MM.1S (cell line): ENCODE data around the gene JMJD6.

Experiments used
- DNase-seq: peaks from one replicate; pipeline ENCODE4 v3.0.0-alpha.2; 2015
- H2AFZ ChIP-seq: fragments of 300-600 bp; sonication (generic); 2 replicates; pipeline ENCODE4 v1.6.0; 2016; ENCODE audit warnings: antibody characterized with exemption, low read length
- H3F3A ChIP-seq: fragments of 300-600 bp; sonication (generic); 2 replicates; pipeline ENCODE4 v1.6.1; 2016; ENCODE audit warnings: mild to moderate bottlenecking, antibody characterized with exemption, low read length, moderate library complexity, mixed read lengths; ENCODE audit not compliant: insufficient read depth
- H3K27ac ChIP-seq: fragments of 300-600 bp; sonication (generic); 2 replicates; pipeline ENCODE4 v1.5.1; 2016; ENCODE audit warnings: mild to moderate bottlenecking, low read length
- H3K27me3 ChIP-seq: fragments of 300-600 bp; sonication (generic); replicated peaks from 2 replicates; pipeline ENCODE4 v1.6.0; 2016; ENCODE audit warnings: low read length; ENCODE audit not compliant: insufficient read depth
- H3K36me3 ChIP-seq: fragments of 300-600 bp; sonication (generic); replicated peaks from 2 replicates; pipeline ENCODE4 v1.6.1; 2016; ENCODE audit warnings: mild to moderate bottlenecking, low read length, mixed read lengths; ENCODE audit not compliant: insufficient read depth
- H3K4me1 ChIP-seq: fragments of 300-600 bp; sonication (generic); 2 replicates; pipeline ENCODE4 v1.6.1; 2016; ENCODE audit warnings: low read length, mixed read lengths
- H3K4me2 ChIP-seq: fragments of 300-600 bp; sonication (generic); 2 replicates; pipeline ENCODE4 v1.6.0; 2016; ENCODE audit warnings: low read depth, low read length
- H3K4me3 ChIP-seq: fragments of 300-600 bp; sonication (generic); 2 replicates; pipeline ENCODE4 v1.5.1; 2016; ENCODE audit warnings: low read length, mixed read lengths
- H3K79me2 ChIP-seq: fragments of 300-600 bp; sonication (generic); 2 replicates; pipeline ENCODE4 v1.6.1; 2016; ENCODE audit warnings: mixed run types, low read length, mixed read lengths
- H3K9ac ChIP-seq: fragments of 300-600 bp; sonication (generic); 2 replicates; pipeline ENCODE4 v1.6.1; 2016; ENCODE audit warnings: low read length, mixed read lengths
- H3K9me2 ChIP-seq: fragments of 300-600 bp; sonication (generic); replicated peaks from 2 replicates; pipeline ENCODE4 v1.6.1; 2016; ENCODE audit warnings: mild to moderate bottlenecking, low read length, mixed read lengths; ENCODE audit not compliant: insufficient read depth
- H3K9me3 ChIP-seq: fragments of 300-600 bp; sonication (generic); replicated peaks from 2 replicates; pipeline ENCODE4 v1.6.1; 2016; ENCODE audit warnings: mild to moderate bottlenecking, low read length, mixed read lengths; ENCODE audit not compliant: insufficient read depth
- H4K20me1 ChIP-seq: fragments of 300-600 bp; sonication (generic); 2 replicates; pipeline ENCODE4 v1.6.1; 2016; ENCODE audit warnings: mild to moderate bottlenecking, low read length, moderate library complexity, mixed read lengths; ENCODE audit not compliant: insufficient read depth
- EZH2 ChIP-seq: fragments of 300-600 bp; sonication (generic); optimal IDR thresholded peaks from 2 replicates; pipeline ENCODE3; 2017; ENCODE audit warnings: low read depth, mild to moderate bottlenecking, antibody characterized with exemption, low read length, mixed read lengths
- EZH2phosphoT487 ChIP-seq: fragments of 300-600 bp; sonication (generic); IDR thresholded peaks from 2 replicates; pipeline ENCODE4 v1.6.1; 2018; ENCODE audit warnings: antibody characterized with exemption, low read length
- TF ChIP-seq, protein P1 (sequence below): fragments of 300-600 bp; sonication (generic); IDR thresholded peaks from 2 replicates; pipeline ENCODE4 v1.5.1; 2016; ENCODE audit warnings: antibody characterized with exemption, low read length, mixed read lengths

Gene JMJD6

DNA sequence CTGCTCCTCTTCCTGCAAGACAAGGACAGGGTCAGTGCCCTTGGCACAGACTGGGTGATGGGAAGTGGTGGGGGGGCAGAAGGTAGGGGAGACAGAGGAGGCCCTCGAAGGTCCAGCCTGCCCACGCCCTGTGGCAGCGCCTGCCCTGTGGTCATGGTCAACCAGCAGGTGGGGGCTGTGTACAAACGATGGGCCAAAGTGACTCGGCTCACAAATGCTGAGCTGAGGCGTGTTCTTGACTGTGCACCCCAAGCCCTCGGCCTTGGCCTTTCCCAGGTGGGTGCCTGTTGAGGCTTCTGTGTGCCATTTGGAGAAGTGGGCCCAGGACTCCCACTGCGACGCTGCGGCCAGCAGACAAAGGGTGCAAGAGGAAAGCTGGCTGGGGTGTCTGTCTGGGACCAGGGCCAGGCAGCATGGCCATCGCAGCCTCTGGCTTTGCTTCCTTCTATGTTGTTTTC, 38.2 kb downstream of the JMJD6 start:
- no peaks in the 10 kb centered on the region for H3F3A ChIP-seq
- no peaks in the 10 kb centered on the region for H4K20me1 ChIP-seq
- H3K9me2 ChIP-seq: no peaks in the 10 kb centered on the region
- H3K4me1 ChIP-seq: no peaks in the 10 kb centered on the region
- H3K4me2 ChIP-seq: no peak overlapping the region
- peaks cover 22% of the 10 kb centered on the region for H3K27me3 ChIP-seq
- no peaks in the 10 kb centered on the region for H3K79me2 ChIP-seq
- TF ChIP-seq EZH2: no peak
- no peak for TF ChIP-seq EZH2phosphoT487
- TF ChIP-seq, protein P1, sequence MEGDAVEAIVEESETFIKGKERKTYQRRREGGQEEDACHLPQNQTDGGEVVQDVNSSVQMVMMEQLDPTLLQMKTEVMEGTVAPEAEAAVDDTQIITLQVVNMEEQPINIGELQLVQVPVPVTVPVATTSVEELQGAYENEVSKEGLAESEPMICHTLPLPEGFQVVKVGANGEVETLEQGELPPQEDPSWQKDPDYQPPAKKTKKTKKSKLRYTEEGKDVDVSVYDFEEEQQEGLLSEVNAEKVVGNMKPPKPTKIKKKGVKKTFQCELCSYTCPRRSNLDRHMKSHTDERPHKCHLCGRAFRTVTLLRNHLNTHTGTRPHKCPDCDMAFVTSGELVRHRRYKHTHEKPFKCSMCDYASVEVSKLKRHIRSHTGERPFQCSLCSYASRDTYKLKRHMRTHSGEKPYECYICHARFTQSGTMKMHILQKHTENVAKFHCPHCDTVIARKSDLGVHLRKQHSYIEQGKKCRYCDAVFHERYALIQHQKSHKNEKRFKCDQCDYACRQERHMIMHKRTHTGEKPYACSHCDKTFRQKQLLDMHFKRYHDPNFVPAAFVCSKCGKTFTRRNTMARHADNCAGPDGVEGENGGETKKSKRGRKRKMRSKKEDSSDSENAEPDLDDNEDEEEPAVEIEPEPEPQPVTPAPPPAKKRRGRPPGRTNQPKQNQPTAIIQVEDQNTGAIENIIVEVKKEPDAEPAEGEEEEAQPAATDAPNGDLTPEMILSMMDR: no peak
- H3K36me3 ChIP-seq: no peaks in the 10 kb centered on the region
- H3K4me3 ChIP-seq: no peak overlapping the region
- H3K9ac ChIP-seq: no peak overlapping the region
- no peaks in the 10 kb centered on the region for H3K9me3 ChIP-seq
- no peak overlapping the region for H3K27ac ChIP-seq
- DNase-seq: no peak
- no peak overlapping the region for H2AFZ ChIP-seq

DNA sequence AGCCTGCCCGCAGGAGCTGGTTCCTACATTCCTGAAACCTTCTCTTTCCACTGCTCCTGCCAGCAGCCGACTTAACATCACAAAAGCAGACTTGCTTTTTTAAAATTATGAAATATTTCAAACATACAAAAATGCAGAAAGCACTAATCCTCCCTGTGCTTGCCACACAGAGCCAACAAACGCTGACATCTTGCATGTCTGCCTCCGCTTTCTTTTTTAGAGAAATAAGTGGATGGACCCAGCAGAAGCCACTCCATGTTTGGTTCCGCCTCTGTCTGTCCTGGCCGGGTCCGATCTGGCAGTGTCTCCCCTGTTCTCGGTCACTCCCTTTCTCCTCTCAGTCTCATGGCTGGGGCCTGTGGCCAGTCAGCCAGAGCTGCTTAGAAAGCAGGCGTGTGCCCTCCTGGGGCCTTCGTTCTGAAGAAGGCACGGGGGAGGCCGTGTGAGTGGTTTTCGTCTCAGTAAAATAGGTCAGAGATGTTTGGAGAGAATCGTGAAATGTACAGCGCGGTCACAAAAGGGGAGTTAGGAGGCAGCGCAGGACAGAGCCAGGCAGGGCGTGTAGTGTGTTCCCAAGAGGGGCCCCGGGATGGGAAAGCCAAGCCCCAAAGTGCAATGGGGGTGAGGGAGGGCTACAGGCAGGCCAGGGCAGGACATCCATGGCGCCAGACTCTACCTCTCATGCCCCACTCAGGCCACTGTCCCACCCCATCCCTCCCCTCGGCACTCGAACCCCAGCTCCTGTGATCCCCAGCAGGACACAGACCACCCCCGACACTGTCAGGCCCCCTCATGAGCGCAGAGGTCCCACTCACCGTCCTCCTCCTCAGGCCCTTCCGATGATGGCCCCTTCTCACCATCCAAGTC, 38.9 kb downstream of the JMJD6 start:
- Histone ChIP-seq H3K79me2 (no peaks in the 10 kb centered on the region), H3K9ac (no peak overlapping the region), H3K9me2 (no peaks in the 10 kb centered on the region), H4K20me1 (no peaks in the 10 kb centered on the region), H3K27me3 (peaks cover 22% of the 10 kb centered on the region), H3K27ac (no peak overlapping the region), H3K4me2 (no peak overlapping the region), H3F3A (no peaks in the 10 kb centered on the region), H3K9me3 (no peaks in the 10 kb centered on the region), H2AFZ (no peak overlapping the region), H3K4me1 (no peaks in the 10 kb centered on the region), H3K36me3 (no peaks in the 10 kb centered on the region), H3K4me3 (no peak overlapping the region)
- DNase-seq: no peak
- TF ChIP-seq EZH2 (no peak), EZH2phosphoT487 (no peak)
- TF ChIP-seq, protein P1: no peak

DNA sequence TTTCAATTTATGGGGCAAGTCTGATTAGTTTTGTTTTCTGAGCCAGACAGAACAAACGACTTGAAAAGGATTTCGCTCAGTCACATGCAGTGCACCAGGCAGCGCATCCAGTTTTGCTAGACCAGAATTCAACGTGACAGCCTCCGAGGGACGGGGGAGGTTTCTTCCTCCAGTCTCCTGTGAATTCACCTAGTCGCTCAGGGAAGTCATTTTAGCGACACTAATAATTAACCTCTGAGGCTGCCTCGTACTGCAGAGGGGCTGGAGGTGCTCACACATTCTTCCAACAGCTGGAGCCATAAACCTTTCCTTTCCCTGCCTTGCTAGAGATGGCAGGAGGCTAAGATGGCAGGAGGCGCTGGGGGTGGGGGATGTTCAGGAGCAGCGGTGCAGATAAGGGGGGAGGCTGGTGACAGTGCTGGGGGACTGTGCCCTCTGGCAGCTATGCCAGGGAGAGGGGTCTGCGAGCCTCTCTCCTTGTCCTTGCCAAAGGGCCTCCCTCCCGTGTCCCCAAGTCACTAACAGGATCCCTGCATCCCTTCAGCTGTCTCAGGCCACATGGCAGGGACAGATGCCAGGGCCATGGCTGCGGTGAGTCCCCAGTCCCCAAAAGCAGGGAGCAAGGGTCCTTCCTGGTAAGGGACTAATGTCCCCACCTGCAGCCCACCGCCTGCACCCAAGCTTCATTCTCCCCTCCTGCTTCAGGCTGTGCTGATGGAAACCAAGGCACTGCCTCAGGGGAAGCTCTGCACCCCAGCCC, 39.7 kb downstream of the JMJD6 start:
- TF ChIP-seq, protein P1: no peak
- no peak for TF ChIP-seq EZH2phosphoT487
- TF ChIP-seq EZH2: no peak
- Histone ChIP-seq H3K4me2 (no peak overlapping the region), H3K79me2 (no peaks in the 10 kb centered on the region), H3K27me3 (peaks cover 24% of the 10 kb centered on the region), H3K4me3 (no peak overlapping the region), H3K36me3 (no peaks in the 10 kb centered on the region), H3K9me2 (no peaks in the 10 kb centered on the region), H3K9me3 (no peaks in the 10 kb centered on the region), H4K20me1 (no peaks in the 10 kb centered on the region), H3K27ac (no peak overlapping the region), H3K4me1 (no peaks in the 10 kb centered on the region), H3F3A (no peaks in the 10 kb centered on the region), H2AFZ (no peak overlapping the region), H3K9ac (no peak overlapping the region)
- no peak for DNase-seq
